Uterus (tissue), 2 donors: ENCODE results near the gene TRIM69.

ENCODE experiments used
- POLR2A ChIP-seq, 2 donors: fragments of 450-650 bp; IDR thresholded peaks; one replicate each; pipeline ENCODE4 v1.6.1; 2016; ENCODE audit warnings: antibody characterized with exemption in 2 of 2, mild to moderate bottlenecking in 1 of 2, moderate library complexity in 1 of 2
- TF ChIP-seq, protein P1 (sequence below), 4 experiments: fragments of 200-600 bp in 2 of 4; fragments of 450-650 bp in 2 of 4; sonication (generic) in 2 of 4; IDR thresholded peaks; one replicate each; pipeline ENCODE4 v1.5.1; 2016 to 2019; ENCODE audit warnings: antibody characterized with exemption in 4 of 4, mild to moderate bottlenecking in 2 of 4, moderate library complexity in 1 of 4

DNA sequence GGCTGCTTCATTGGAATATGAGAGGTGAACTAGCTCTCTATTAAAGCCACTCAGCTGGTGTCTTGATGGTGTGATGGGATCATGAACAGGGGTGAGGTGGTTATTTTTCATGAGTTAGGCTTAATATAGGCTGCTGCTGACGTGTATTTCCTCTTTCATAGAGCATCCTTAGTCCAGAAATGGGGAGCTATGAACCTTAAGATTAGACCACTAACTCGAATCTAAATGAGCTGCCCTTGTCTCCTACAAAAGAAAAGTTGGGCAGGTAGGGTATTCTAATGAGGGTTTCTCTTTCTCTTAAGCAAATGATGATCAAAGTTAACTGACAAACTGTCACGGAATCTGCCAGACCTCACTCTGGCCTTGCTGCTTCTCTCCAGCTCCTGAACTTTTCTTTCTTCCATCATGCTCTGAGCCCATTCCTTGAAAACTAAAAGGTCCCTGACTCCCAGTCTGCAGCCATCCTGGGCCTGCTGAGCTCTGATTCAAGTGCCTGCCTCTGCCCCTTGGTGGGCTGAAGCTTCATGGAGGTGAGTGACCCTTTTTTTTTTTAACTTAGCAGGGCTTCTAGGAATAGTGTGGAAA lies at the start of gene TRIM69:
- TF ChIP-seq, protein P1, sequence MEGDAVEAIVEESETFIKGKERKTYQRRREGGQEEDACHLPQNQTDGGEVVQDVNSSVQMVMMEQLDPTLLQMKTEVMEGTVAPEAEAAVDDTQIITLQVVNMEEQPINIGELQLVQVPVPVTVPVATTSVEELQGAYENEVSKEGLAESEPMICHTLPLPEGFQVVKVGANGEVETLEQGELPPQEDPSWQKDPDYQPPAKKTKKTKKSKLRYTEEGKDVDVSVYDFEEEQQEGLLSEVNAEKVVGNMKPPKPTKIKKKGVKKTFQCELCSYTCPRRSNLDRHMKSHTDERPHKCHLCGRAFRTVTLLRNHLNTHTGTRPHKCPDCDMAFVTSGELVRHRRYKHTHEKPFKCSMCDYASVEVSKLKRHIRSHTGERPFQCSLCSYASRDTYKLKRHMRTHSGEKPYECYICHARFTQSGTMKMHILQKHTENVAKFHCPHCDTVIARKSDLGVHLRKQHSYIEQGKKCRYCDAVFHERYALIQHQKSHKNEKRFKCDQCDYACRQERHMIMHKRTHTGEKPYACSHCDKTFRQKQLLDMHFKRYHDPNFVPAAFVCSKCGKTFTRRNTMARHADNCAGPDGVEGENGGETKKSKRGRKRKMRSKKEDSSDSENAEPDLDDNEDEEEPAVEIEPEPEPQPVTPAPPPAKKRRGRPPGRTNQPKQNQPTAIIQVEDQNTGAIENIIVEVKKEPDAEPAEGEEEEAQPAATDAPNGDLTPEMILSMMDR (IDR thresholded peaks at IDR 0.05), result no peak
- TF ChIP-seq POLR2A (IDR thresholded peaks at IDR 0.05), result no peak
